Adrenal gland (tissue), 5 donors: Measurements from ENCODE around the gene NBPF3.

Experiments
- CTCF ChIP-seq, 6 experiments: fragments of 450-650 bp in 4 of 6; fragments of 200-600 bp in 2 of 6; sonication (generic) in 1 of 6; IDR thresholded peaks; 1 replicate in 5 of 6; 2 replicates in 1 of 6; pipeline versions ENCODE4 v1.5.1 to v1.8.0; 2016 to 2021; ENCODE audit warnings: antibody characterized with exemption in 6 of 6, mild to moderate bottlenecking in 2 of 6, moderate library complexity in 1 of 6
- POLR2A ChIP-seq, 2 donors: fragments of 450-650 bp; IDR thresholded peaks; one replicate each; pipeline ENCODE4 v1.6.1; 2017; ENCODE audit warnings: antibody characterized with exemption in 2 of 2, mild to moderate bottlenecking in 2 of 2, moderate library complexity in 1 of 2
- donor health status: DM: no; HTN: no; CAD: no.

DNA sequence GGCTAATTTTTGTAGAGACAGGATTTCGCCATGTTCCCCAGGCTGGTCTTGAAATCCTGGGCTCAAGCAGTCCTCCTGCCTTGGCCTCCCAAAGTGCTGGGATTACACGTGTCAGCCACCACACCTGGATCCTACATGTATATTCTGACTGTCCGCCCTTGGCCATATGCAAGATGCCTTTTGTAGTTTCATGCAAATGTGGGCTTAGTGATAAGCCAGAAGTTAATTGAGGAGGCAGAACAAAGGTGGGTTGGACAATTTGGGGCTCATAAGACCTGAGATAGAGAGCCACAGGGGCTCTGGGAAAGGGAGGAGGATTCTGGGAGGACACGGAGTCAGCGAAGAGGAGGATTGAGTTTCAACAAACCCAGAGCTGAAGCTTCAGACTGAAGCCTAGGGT is 94.2 kb downstream of the NBPF3 start:
- TF ChIP-seq CTCF (IDR thresholded peaks at IDR 0.05) (no peak), POLR2A (IDR thresholded peaks at IDR 0.05) (no peak)
